Testis (tissue), 3 donors: ENCODE measurements around the gene NLE1. TPM values are rescaled to one million over a fixed set of nuclear protein-coding genes. Genes with fewer than 3 reads are reported as not detected.
"Not testable (repeated sequence)": the region's sequence is repeated elsewhere in the genome, so short reads cannot be mapped to it uniquely, and the experiment has no call there.

Experiments used
- DNase-seq: peaks from one replicate; pipeline ENCODE4 v3.0.0-alpha.2; 2019
- H3K27ac ChIP-seq, 2 donors: fragments of 200-600 bp; sonication (generic); one replicate each; pipeline ENCODE4 v1.5.1; 2019
- H3K27me3 ChIP-seq: fragments of 200-600 bp; sonication (generic); one replicate; pipeline ENCODE4 v1.5.1; 2019
- H3K36me3 ChIP-seq: fragments of 200-600 bp; sonication (generic); one replicate; pipeline ENCODE4 v1.5.1; 2017; ENCODE audit warnings: low read depth; ENCODE audit errors: missing control alignments
- H3K4me1 ChIP-seq: fragments of 200-600 bp; sonication (generic); one replicate; pipeline ENCODE4 v1.5.1; 2019
- H3K4me3 ChIP-seq, 2 donors: fragments of 200-600 bp; sonication (generic); one replicate each; pipeline ENCODE4 v1.5.1; 2017 to 2019
- H3K9me3 ChIP-seq: fragments of 200-600 bp; sonication (generic); one replicate; pipeline ENCODE4 v1.5.1; 2017
- POLR2A ChIP-seq: fragments of 450-650 bp; IDR thresholded peaks from one replicate; pipeline ENCODE4 v1.6.1; 2017; ENCODE audit warnings: antibody characterized with exemption, mild to moderate bottlenecking, moderate library complexity
- WGBS, 2 donors: methylation state at CpG; one replicate each; pipeline ENCODE4 v1.1.5; 2018; 5-methylcytosine and 5-hydroxymethylcytosine counted together
- intact Hi-C: fragments of 100-400 bp; cut with DNase I; formaldehyde crosslinking; loops from one replicate; pipeline ENCODE4 v1.15.1; 2023; ENCODE audit warnings: low total_unique reads
- polyA plus RNA-seq: library from polyadenylated mRNA; stranded (reverse); fragments of 350-450 nt; fragmentation: Illumina TruSeq; extraction: RNeasy Lipid Tissue Mini Kit (QIAGEN cat#74804); gene quantifications from one replicate; pipeline ENCODE4 v1.2.3, GENCODE V29; 2014; ENCODE audit warnings: low read depth, low replicate concordance; ENCODE audit not compliant: insufficient read depth
- total RNA-seq, 2 donors: library from RNA; depleted of rRNA; stranded (reverse); fragments of >200 nt; gene quantifications; one replicate each; pipeline ENCODE4 v1.2.3, GENCODE V29; 2016
- TF ChIP-seq, protein P1 (sequence below), 3 experiments: fragments of 450-650 bp in 2 of 3; fragments of 200-600 bp in 1 of 3; sonication (generic) in 1 of 3; IDR thresholded peaks; one replicate each; pipeline ENCODE4 v1.5.1; 2016 to 2019; ENCODE audit warnings: antibody characterized with exemption in 3 of 3, mild to moderate bottlenecking in 2 of 3, moderate library complexity in 1 of 3

The NLE1 gene
- total and polyA plus RNA-seq, 3 donors from 2014 or later, result 12.8 to 15.4 (median 14.6) TPM

GRCh38 chr17:35152421-35153140 lies 10.5 kb upstream of the NLE1 start:
- 75 to 77% methylated on average over 13 of the region's 13 CpGs for WGBS, 2 donors
- TF ChIP-seq POLR2A, result no peak
- TF ChIP-seq, protein P1, sequence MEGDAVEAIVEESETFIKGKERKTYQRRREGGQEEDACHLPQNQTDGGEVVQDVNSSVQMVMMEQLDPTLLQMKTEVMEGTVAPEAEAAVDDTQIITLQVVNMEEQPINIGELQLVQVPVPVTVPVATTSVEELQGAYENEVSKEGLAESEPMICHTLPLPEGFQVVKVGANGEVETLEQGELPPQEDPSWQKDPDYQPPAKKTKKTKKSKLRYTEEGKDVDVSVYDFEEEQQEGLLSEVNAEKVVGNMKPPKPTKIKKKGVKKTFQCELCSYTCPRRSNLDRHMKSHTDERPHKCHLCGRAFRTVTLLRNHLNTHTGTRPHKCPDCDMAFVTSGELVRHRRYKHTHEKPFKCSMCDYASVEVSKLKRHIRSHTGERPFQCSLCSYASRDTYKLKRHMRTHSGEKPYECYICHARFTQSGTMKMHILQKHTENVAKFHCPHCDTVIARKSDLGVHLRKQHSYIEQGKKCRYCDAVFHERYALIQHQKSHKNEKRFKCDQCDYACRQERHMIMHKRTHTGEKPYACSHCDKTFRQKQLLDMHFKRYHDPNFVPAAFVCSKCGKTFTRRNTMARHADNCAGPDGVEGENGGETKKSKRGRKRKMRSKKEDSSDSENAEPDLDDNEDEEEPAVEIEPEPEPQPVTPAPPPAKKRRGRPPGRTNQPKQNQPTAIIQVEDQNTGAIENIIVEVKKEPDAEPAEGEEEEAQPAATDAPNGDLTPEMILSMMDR (IDR thresholded peaks at IDR 0.05), result no peak
- DNase-seq, result no peak
- intact Hi-C loops, result no loop called here
- Histone ChIP-seq H3K4me3 (no peak overlapping the region), H3K27ac (no peak overlapping the region), H3K27me3 (no peaks in the 10 kb centered on the region), H3K9me3 (no peaks in the 10 kb centered on the region), H3K4me1 (no peaks in the 10 kb centered on the region), H3K36me3 (no peaks in the 10 kb centered on the region)

DNA sequence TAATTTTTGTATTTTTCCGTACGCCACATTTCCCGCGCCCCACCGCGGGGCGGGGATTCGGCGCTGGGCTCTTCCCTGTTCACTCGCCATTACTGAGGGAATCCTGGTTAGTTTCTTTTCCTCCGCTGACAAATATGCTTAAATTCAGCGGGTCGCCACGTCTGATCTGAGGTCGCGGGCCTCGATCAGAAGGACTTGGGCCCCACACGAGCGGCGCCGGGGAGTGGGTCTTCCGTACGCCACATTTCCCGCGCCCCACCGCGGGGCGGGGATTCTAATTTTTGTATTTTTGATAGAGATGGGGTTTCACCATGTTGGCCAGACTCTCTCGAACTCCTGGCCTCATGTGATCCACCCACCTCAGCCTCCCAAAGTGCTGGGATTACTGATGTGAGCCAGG lies 9.0 kb upstream of the NLE1 start:
- H3K27ac ChIP-seq, H3K9me3 ChIP-seq, H3K4me3 ChIP-seq, intact Hi-C loops, H3K36me3 ChIP-seq, DNase-seq, H3K4me1 ChIP-seq, H3K27me3 ChIP-seq: not testable (repeated sequence)
- 75 to 81% methylated on average over 29 of the region's 29 CpGs for WGBS, 2 donors

GRCh38 chr17:35149941-35150340 lies 7.8 kb upstream of the NLE1 start:
- H3K36me3 ChIP-seq, result no peaks in the 10 kb centered on the region
- WGBS, 2 donors, result 95 to 97% methylated on average over 4 to 11 of the region's 11 CpGs
- no peaks in the 10 kb centered on the region for H3K4me1 ChIP-seq
- H3K9me3 ChIP-seq, result no peaks in the 10 kb centered on the region
- H3K4me3 ChIP-seq, result no peak overlapping the region
- no peak overlapping the region for H3K27ac ChIP-seq
- TF ChIP-seq POLR2A, result no peak
- TF ChIP-seq, protein P1 (IDR thresholded peaks at IDR 0.05), result no peak
- no peak for DNase-seq
- no peaks in the 10 kb centered on the region for H3K27me3 ChIP-seq
- intact Hi-C loops, result no loop called here

GRCh38 chr17:35148144-35148543 lies 6.0 kb upstream of the NLE1 start:
- H3K27ac ChIP-seq, result no peak overlapping the region
- intact Hi-C loops, result no loop called here
- no peaks in the 10 kb centered on the region for H3K27me3 ChIP-seq
- no peak overlapping the region for H3K4me3 ChIP-seq
- no peaks in the 10 kb centered on the region for H3K4me1 ChIP-seq
- no peaks in the 10 kb centered on the region for H3K36me3 ChIP-seq
- TF ChIP-seq, protein P1 (IDR thresholded peaks at IDR 0.05), result no peak
- no peak for TF ChIP-seq POLR2A
- WGBS, 2 donors, result 64 to 73% methylated on average over 8 to 9 of the region's 9 CpGs
- no peak for DNase-seq
- H3K9me3 ChIP-seq, result no peaks in the 10 kb centered on the region

DNA sequence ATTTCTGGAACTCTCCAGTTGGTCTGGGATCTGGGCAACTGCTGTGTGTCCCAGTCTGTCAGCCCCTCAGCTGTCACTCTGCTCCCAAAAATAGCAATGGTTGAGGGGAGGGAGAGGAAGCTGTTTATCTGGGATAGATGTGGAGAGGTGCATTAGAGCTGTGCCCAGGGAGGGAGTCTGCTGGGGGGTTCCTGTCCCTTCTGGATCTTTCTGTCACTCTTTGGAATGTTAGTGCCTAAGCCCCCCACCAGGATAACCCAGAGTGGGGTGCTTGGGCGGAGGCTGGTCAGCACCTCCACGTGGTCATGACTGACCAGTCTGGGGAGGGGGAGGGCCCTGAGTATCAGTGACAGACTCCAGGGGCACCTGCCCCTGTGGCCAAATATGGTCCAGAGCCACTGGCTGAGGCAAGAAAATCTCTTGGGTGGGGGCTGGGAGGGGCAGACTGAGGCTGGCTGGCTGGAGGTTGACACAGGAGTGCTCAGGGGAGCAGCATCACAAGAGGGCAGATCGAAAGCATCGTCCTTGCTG lies 5.3 kb upstream of the NLE1 start, which contains the start of gene UNC45B:
Gene UNC45B, plus strand, starts transcription at position 443 of the 531 bp plus-strand sequence. CDS start 447 bp downstream, outside the sequence.
- TF ChIP-seq, protein P1 (IDR thresholded peaks at IDR 0.05), result no peak
- no peak for TF ChIP-seq POLR2A
- intact Hi-C loops, result no loop called here
- DNase-seq, result no peak

More for the DNA sequence above, 5.3 kb upstream of the NLE1 start, which contains the start of gene UNC45B:
- Histone ChIP-seq H3K4me3 (no peak within 1 kb of the TSS), H3K27ac (no peak within 1 kb of the TSS), H3K27me3 (no peaks in the 10 kb centered on the region), H3K36me3 (no peaks in the 10 kb centered on the region), H3K9me3 (no peaks in the 10 kb centered on the region), H3K4me1 (no peaks in the 10 kb centered on the region)
- 69% methylated on average over 4 of the region's 4 CpGs; no CpG with 5 or more reads in 1 of the 2 donors for WGBS, 2 donors
